HEK293 (cell line): ENCODE data around the gene ARAP1.

Source experiments
- CTCF ChIA-PET: fragments of 350-600 bp; formaldehyde crosslinking; extraction: SDS; loops from one replicate; lab custom pipeline; 2021; ENCODE audit warnings: antibody characterized with exemption; lab: Yijun Ruan, JAX
- POLR2A ChIA-PET: fragments of 300-600 bp; formaldehyde crosslinking; extraction: SDS; loops from one replicate; lab custom pipeline; 2020; ENCODE audit warnings: antibody characterized with exemption, inconsistent platforms; lab: Yijun Ruan, JAX
- H3K27ac ChIP-seq: fragments of 200-500 bp; sonication (Bioruptor generic); 2 replicates; pipeline ENCODE4 v1.5.1; 2014; ENCODE audit warnings: low read depth, low read length, control low read depth, inconsistent platforms; ENCODE audit errors: extremely low read depth
- H3K36me3 ChIP-seq, 2 experiments: fragments of 200-500 bp in 1 of 2; sonication (Bioruptor generic) in 1 of 2; 1 replicate in 1 of 2; 2 replicates in 1 of 2; pipeline ENCODE4 v1.5.1; 2014 to 2017; ENCODE audit warnings: inconsistent platforms in 2 of 2, low read length in 2 of 2; ENCODE audit not compliant: control insufficient read depth in 2 of 2, insufficient read depth in 1 of 2
- H3K4me1 ChIP-seq: fragments of 200-500 bp; sonication (Bioruptor generic); 2 replicates; pipeline ENCODE4 v1.5.1; 2014; ENCODE audit warnings: mild to moderate bottlenecking, low read length, inconsistent platforms; ENCODE audit not compliant: control insufficient read depth, insufficient read depth
- H3K4me3 ChIP-seq: 2 replicates; pipeline ENCODE4 v1.5.1; 2011; ENCODE audit warnings: low read depth, mild to moderate bottlenecking, control low read depth, low read length, moderate library complexity
- H3K9me3 ChIP-seq: fragments of 200-500 bp; sonication (Bioruptor generic); 2 replicates; pipeline ENCODE4 v1.5.1; 2014; ENCODE audit warnings: low read depth, low read length, inconsistent platforms; ENCODE audit not compliant: control insufficient read depth, insufficient read depth
- BCL11B ChIP-seq: fragments of 450-650 bp; formaldehyde crosslinking; IDR thresholded peaks from 2 replicates; pipeline ENCODE4 v1.5.1; 2016; ENCODE audit warnings: low read depth, missing biosample characterization, missing genetic modification characterization
- EGR2 ChIP-seq: fragments of 450-650 bp; formaldehyde crosslinking; IDR thresholded peaks from 2 replicates; pipeline ENCODE4 v1.5.1; 2016; ENCODE audit warnings: low read depth, missing biosample characterization, missing genetic modification characterization
- GLI4 ChIP-seq: fragments of 450-650 bp; formaldehyde crosslinking; IDR thresholded peaks from 2 replicates; pipeline ENCODE4 v1.5.1; 2016; ENCODE audit warnings: missing biosample characterization, missing genetic modification characterization
- GLIS1 ChIP-seq: fragments of 450-650 bp; formaldehyde crosslinking; IDR thresholded peaks from 2 replicates; pipeline ENCODE4 v1.5.1; 2016; ENCODE audit warnings: missing biosample characterization, missing genetic modification characterization
- GLIS2 ChIP-seq: fragments of 450-650 bp; formaldehyde crosslinking; IDR thresholded peaks from 2 replicates; pipeline ENCODE4 v1.5.1; 2016; ENCODE audit warnings: missing biosample characterization, missing genetic modification characterization
- HOXD13 ChIP-seq: sonication (generic); formaldehyde crosslinking; IDR thresholded peaks from 2 replicates; pipeline ENCODE4 v1.8.0; 2022; ENCODE audit warnings: missing genetic modification reagents, borderline replicate concordance
- IKZF3 ChIP-seq: fragments of 450-650 bp; IDR thresholded peaks from 2 replicates; pipeline ENCODE4 v1.5.0; 2018; ENCODE audit warnings: missing biosample characterization, mild to moderate bottlenecking, missing genetic modification characterization, moderate library complexity
- KLF7 ChIP-seq: fragments of 450-650 bp; formaldehyde crosslinking; IDR thresholded peaks from 2 replicates; pipeline ENCODE4 v1.5.1; 2016; ENCODE audit warnings: missing biosample characterization, missing genetic modification characterization, borderline replicate concordance
- MEIS1 ChIP-seq: sonication (generic); formaldehyde crosslinking; IDR thresholded peaks from 2 replicates; pipeline ENCODE4 v1.8.1; 2022; ENCODE audit warnings: missing genetic modification reagents, mild to moderate bottlenecking, borderline replicate concordance
- PRDM1 ChIP-seq: fragments of 450-650 bp; formaldehyde crosslinking; IDR thresholded peaks from 2 replicates; pipeline ENCODE4; 2016; ENCODE audit warnings: missing biosample characterization, missing genetic modification characterization
- YY2 ChIP-seq: fragments of 450-650 bp; formaldehyde crosslinking; IDR thresholded peaks from 2 replicates; pipeline ENCODE4 v1.5.1; 2016; ENCODE audit warnings: missing biosample characterization, missing genetic modification characterization
- ZBTB1 ChIP-seq: fragments of 450-650 bp; formaldehyde crosslinking; IDR thresholded peaks from 2 replicates; pipeline ENCODE4 v1.5.1; 2016; ENCODE audit warnings: missing biosample characterization, missing genetic modification characterization
- ZBTB17 ChIP-seq: fragments of 450-650 bp; formaldehyde crosslinking; IDR thresholded peaks from 2 replicates; pipeline ENCODE4 v1.5.1; 2016; ENCODE audit warnings: missing biosample characterization, missing genetic modification characterization
- ZBTB20 ChIP-seq: fragments of 450-650 bp; formaldehyde crosslinking; IDR thresholded peaks from 2 replicates; pipeline ENCODE4 v1.5.1; 2016; ENCODE audit warnings: missing biosample characterization, missing genetic modification characterization
- ZFHX2 ChIP-seq: fragments of 450-650 bp; formaldehyde crosslinking; conservative IDR thresholded peaks from 2 replicates; pipeline ENCODE4 v1.5.1; 2016; ENCODE audit warnings: missing biosample characterization, missing genetic modification characterization
- ZNF211 ChIP-seq: fragments of 450-650 bp; formaldehyde crosslinking; IDR thresholded peaks from 2 replicates; pipeline ENCODE4 v1.5.1; 2016; ENCODE audit warnings: low read depth, missing biosample characterization, missing genetic modification characterization
- ZNF266 ChIP-seq: fragments of 450-650 bp; formaldehyde crosslinking; IDR thresholded peaks from 2 replicates; pipeline ENCODE4 v1.5.1; 2016; ENCODE audit warnings: missing biosample characterization, missing genetic modification characterization, low read depth
- ZNF274 ChIP-seq, 2 experiments: fragments of 200-500 bp in 1 of 2; fragments of 450-650 bp in 1 of 2; sonication (Bioruptor generic) in 1 of 2; formaldehyde crosslinking in 1 of 2; IDR thresholded peaks; 2 replicates each; pipeline versions ENCODE4 v1.5.1 to v1.6.1; 2014 to 2016; ENCODE audit warnings: borderline replicate concordance in 1 of 2, inconsistent platforms in 1 of 2, low read length in 1 of 2, missing biosample characterization in 1 of 2, missing genetic modification characterization in 1 of 2
- ZNF335 ChIP-seq: fragments of 450-650 bp; formaldehyde crosslinking; conservative IDR thresholded peaks from 2 replicates; pipeline ENCODE4 v1.5.1; 2016; ENCODE audit warnings: missing biosample characterization, missing genetic modification characterization
- ZNF391 ChIP-seq: fragments of 450-650 bp; formaldehyde crosslinking; IDR thresholded peaks from 2 replicates; pipeline ENCODE4 v1.5.1; 2016; ENCODE audit warnings: low read depth, missing biosample characterization, missing genetic modification characterization, borderline replicate concordance
- ZNF529 ChIP-seq: fragments of 450-650 bp; formaldehyde crosslinking; IDR thresholded peaks from 2 replicates; pipeline ENCODE4 v1.5.1; 2017; ENCODE audit warnings: missing genetic modification characterization, missing biosample characterization; ENCODE audit not compliant: insufficient replicate concordance
- ZNF530 ChIP-seq: fragments of 450-650 bp; formaldehyde crosslinking; IDR thresholded peaks from 2 replicates; pipeline ENCODE4 v1.5.1; 2016; ENCODE audit warnings: low read depth, missing biosample characterization, missing genetic modification characterization
- ZNF830 ChIP-seq: fragments of 450-650 bp; IDR thresholded peaks from 2 replicates; pipeline ENCODE4 v1.5.0; 2018; ENCODE audit warnings: missing biosample characterization, missing genetic modification characterization, low read depth, mild to moderate bottlenecking, moderate library complexity
- ZXDB ChIP-seq: fragments of 450-650 bp; formaldehyde crosslinking; IDR thresholded peaks from 2 replicates; pipeline ENCODE4 v1.5.1; 2016; ENCODE audit warnings: missing biosample characterization, missing genetic modification characterization
- TF ChIP-seq, protein P1 (sequence below): fragments of 450-650 bp; formaldehyde crosslinking; IDR thresholded peaks from 2 replicates; pipeline ENCODE4 v1.5.1; 2016; ENCODE audit warnings: missing biosample characterization, missing genetic modification characterization
- TF ChIP-seq, protein P2 (sequence below): fragments of 450-650 bp; formaldehyde crosslinking; IDR thresholded peaks from 2 replicates; pipeline ENCODE4 v1.5.1; 2016; ENCODE audit warnings: missing biosample characterization, missing genetic modification characterization

The ARAP1 gene

DNA sequence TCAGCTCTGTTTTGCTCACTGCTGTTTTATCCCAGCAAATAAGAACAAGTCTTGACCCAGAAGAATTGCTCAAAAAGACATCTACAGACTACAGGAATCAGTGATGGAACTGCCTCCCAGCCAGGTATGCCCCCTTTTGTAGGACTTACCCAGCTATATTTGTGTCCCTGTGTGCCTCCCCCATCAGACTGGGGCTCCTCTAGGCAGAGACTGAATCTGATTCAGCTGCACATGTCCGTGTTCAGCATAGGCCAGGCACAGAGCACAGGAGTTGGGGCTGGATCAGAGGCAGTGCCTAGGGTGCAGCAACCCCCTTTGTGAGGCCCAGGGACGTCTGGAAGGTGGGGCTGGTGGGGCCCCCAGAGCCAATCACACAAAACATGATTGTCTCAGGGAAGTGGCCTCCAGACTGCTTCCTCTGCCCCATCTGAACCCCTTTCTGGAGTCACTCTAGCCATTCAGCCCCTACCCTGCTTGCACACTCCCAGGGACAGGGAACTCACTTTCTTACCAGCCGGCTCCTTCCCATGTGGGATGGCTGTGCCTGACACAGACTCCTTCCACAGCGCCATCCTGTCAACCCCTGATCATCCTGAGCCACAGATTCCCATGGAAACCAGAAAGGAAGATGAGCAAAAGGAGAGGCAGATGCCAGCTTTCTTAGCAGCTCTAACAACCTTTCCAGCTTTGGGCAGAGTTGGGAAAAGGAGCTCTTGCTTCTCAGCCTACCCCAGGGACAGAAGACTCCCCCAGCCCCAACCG is 102.8 kb downstream of the ARAP1 start:
- TF ChIP-seq ZNF274 (IDR thresholded peaks at IDR 0.05; ENCODE audit: low read length), result no peak
- TF ChIP-seq ZNF274 (tag by site-specific recombination; IDR thresholded peaks at IDR 0.05; ENCODE audit: borderline replicate concordance), result no peak
- TF ChIP-seq HOXD13 (CRISPR knock-in tag), result no peak
- TF ChIP-seq ZNF211, result no peak
- TF ChIP-seq IKZF3 (tag by site-specific recombination), result no peak
- TF ChIP-seq MEIS1, result no peak
- Histone ChIP-seq H3K4me3 (no peak overlapping the region), H3K27ac (no peak overlapping the region), H3K36me3 (no peaks in the 10 kb centered on the region), H3K4me1 (no peaks in the 10 kb centered on the region), H3K9me3 (no peaks in the 10 kb centered on the region)
- CTCF ChIA-PET, result interaction anchor here (1.0 to 1.6 kb wide), 2 partner anchors 178 to 194 kb away, joined by 3 to 8 read pairs; no protein-coding TSS in a partner anchor
- POLR2A ChIA-PET, result no interaction called here

DNA sequence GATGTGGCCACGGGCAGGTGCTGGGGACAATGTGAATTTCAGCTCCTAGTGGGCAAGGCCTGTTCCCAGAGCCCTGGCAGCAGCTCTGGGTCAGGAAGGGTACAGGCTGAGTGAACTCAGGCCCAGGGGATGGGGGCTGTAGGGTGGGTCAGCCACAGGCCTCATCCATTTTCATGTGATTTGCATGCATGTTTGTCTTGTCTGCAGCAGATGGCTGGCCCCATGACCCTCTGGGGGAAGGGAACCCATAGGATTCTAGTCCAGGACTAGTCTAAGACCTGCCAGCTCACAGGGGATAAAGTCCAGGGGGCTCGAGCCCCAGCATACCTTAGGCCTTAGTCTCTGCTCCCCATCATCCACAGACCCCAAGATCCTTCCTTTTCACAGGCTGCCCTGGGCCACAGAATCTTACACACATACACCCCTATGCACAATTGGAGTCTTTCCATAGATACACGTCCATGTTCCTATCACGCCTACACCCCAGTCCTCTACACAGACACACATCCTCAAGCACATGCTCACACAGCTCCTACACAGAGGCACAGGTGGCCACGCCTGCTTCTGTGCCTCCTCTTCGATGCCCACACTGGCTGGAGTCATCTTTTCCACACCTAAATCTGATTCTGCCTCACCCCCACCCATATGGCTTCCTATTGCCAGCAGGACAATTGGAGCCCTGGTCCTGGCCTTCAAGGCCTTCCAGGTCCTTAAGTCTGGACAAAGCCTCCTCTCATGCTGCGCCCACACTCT is 103.6 kb downstream of the ARAP1 start:
- H3K9me3 ChIP-seq, result no peaks in the 10 kb centered on the region
- no peak overlapping the region for H3K27ac ChIP-seq
- no peaks in the 10 kb centered on the region for H3K36me3 ChIP-seq
- ChIA-PET CTCF (interaction anchor here (0.6 to 1.6 kb wide), 2 partner anchors 177 to 1575 kb away, joined by 3 to 8 read pairs; no protein-coding TSS in a partner anchor), POLR2A (no interaction called here)
- no peak overlapping the region for H3K4me3 ChIP-seq
- no peak for TF ChIP-seq ZNF830 (tag by site-specific recombination)
- TF ChIP-seq EGR2 (tag by site-specific recombination), result peak; percentile 83
- TF ChIP-seq ZNF530, result no peak
- no peak for TF ChIP-seq GLIS2 (tag by site-specific recombination)
- TF ChIP-seq GLI4 (tag by site-specific recombination), result 0 out of 2 replicates have a peak, but pooled peaks have one; percentile 33
- TF ChIP-seq ZFHX2 (tag by site-specific recombination), result peak; percentile 73
- H3K4me1 ChIP-seq, result no peaks in the 10 kb centered on the region

DNA sequence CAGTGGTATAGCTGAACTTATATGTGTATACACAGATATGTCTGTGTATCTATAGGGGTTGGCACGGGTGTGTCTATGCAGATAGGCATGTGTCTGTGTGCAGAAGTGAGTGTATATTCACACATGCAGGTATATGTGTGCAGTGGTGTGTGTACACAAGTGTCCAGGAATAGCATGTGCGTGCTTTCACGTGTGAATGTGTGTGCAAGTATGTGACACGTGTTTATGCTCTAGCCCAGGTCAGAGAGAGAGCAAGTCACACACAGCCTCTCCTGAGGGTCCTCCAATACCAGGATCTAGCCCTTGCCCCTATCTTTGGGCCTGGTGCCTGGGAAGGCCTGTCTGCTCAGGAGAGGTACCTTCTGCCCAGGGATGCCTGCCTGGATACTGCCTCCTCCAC is 104.3 kb downstream of the ARAP1 start:
- H3K9me3 ChIP-seq, result no peaks in the 10 kb centered on the region
- H3K4me3 ChIP-seq, result no peak overlapping the region
- POLR2A ChIA-PET, result interaction anchor here (0.6 kb wide), 1 partner anchor 40 kb away, joined by 3 read pairs; no protein-coding TSS in a partner anchor
- H3K27ac ChIP-seq, result no peak overlapping the region
- H3K4me1 ChIP-seq, result no peaks in the 10 kb centered on the region
- TF ChIP-seq ZNF335 (tag by site-specific recombination) (no peak), ZNF391 (no peak), ZNF529 (tag by site-specific recombination) (no peak), ZBTB17 (tag by site-specific recombination) (no peak), KLF7 (tag by site-specific recombination) (no peak), ZNF266 (tag by site-specific recombination) (no peak), GLIS1 (tag by site-specific recombination) (no peak), PRDM1 (tag by site-specific recombination) (no peak), ZBTB20 (no peak), GLI4 (tag by site-specific recombination) (no peak), ZXDB (no peak), YY2 (no peak), BCL11B (tag by site-specific recombination) (no peak), ZBTB1 (tag by site-specific recombination) (no peak)
- TF ChIP-seq, protein P1, sequence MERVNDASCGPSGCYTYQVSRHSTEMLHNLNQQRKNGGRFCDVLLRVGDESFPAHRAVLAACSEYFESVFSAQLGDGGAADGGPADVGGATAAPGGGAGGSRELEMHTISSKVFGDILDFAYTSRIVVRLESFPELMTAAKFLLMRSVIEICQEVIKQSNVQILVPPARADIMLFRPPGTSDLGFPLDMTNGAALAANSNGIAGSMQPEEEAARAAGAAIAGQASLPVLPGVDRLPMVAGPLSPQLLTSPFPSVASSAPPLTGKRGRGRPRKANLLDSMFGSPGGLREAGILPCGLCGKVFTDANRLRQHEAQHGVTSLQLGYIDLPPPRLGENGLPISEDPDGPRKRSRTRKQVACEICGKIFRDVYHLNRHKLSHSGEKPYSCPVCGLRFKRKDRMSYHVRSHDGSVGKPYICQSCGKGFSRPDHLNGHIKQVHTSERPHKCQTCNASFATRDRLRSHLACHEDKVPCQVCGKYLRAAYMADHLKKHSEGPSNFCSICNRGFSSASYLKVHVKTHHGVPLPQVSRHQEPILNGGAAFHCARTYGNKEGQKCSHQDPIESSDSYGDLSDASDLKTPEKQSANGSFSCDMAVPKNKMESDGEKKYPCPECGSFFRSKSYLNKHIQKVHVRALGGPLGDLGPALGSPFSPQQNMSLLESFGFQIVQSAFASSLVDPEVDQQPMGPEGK, result no peak
- TF ChIP-seq, protein P2, sequence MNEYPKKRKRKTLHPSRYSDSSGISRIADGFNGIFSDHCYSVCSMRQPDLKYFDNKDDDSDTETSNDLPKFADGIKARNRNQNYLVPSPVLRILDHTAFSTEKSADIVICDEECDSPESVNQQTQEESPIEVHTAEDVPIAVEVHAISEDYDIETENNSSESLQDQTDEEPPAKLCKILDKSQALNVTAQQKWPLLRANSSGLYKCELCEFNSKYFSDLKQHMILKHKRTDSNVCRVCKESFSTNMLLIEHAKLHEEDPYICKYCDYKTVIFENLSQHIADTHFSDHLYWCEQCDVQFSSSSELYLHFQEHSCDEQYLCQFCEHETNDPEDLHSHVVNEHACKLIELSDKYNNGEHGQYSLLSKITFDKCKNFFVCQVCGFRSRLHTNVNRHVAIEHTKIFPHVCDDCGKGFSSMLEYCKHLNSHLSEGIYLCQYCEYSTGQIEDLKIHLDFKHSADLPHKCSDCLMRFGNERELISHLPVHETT (tag by site-specific recombination), result no peak
- H3K36me3 ChIP-seq, result no peaks in the 10 kb centered on the region
- CTCF ChIA-PET, result interaction anchor here (0.6 kb wide), 1 partner anchor 1574 kb away, joined by 3 read pairs; no protein-coding TSS in a partner anchor
